WI38 (cell line): ENCODE data around the gene TCF12.
A peak's percentile ranks its signal among the peaks of the same experiment; 100 is the strongest.

ENCODE experiments used
- H3K4me3 ChIP-seq: 2 replicates; pipeline ENCODE4 v1.5.1; 2011; ENCODE audit warnings: low read depth, mild to moderate bottlenecking, control low read depth, low read length
- TF ChIP-seq, protein P1 (sequence below): IDR thresholded peaks from 2 replicates; pipeline ENCODE4 v1.5.1; 2012; ENCODE audit warnings: low read depth, mild to moderate bottlenecking, control low read depth, low read length

TCF12 gene

DNA sequence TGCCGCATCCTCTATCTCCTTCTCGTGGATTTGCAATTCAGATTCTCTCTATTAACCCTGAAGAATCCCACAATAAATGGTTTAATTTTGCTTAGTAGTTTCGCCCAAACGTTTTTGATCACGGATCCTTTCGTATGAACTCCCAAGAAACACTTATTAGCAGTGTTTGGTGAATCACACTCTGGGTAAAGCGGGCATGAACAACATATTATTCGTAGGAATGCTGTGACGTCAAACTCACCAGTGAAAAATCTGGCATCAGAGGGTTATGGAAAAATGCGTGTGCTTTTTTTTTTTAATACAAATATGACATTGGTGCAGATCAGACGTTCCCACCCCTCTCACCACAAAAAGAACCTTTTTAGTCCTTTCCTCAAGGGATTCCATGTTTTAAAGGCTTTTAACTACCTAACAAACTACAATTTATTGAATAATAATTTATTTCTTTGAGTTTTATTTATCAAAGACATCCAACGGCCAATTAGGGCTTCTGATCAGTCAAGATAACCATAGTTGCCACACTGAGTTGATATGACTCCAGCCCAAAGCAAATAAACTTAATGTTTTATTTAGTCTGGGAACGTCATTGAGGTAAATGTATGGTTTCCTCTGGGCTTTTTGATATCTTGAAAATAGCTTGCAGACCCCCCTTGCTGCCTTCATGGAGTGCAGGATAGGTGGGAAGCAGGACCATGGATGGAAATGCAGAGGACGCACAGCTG lies 412.3 kb downstream of the TCF12 start:
- TF ChIP-seq, protein P1, sequence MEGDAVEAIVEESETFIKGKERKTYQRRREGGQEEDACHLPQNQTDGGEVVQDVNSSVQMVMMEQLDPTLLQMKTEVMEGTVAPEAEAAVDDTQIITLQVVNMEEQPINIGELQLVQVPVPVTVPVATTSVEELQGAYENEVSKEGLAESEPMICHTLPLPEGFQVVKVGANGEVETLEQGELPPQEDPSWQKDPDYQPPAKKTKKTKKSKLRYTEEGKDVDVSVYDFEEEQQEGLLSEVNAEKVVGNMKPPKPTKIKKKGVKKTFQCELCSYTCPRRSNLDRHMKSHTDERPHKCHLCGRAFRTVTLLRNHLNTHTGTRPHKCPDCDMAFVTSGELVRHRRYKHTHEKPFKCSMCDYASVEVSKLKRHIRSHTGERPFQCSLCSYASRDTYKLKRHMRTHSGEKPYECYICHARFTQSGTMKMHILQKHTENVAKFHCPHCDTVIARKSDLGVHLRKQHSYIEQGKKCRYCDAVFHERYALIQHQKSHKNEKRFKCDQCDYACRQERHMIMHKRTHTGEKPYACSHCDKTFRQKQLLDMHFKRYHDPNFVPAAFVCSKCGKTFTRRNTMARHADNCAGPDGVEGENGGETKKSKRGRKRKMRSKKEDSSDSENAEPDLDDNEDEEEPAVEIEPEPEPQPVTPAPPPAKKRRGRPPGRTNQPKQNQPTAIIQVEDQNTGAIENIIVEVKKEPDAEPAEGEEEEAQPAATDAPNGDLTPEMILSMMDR: no peak
- H3K4me3 ChIP-seq: no peak overlapping the region

- TF ChIP-seq, protein P1: no peak
- H3K4me3 ChIP-seq: no peak overlapping the region
Measured at GRCh38 chr15:57332326-57332725, 413.9 kb downstream of the TCF12 start.

GRCh38 chr15:57333487-57333886 lies 415.0 kb downstream of the TCF12 start:
- TF ChIP-seq, protein P1: no peak
- no peak overlapping the region for H3K4me3 ChIP-seq

GRCh38 chr15:57334257-57334656 lies 415.8 kb downstream of the TCF12 start:
- TF ChIP-seq, protein P1: no peak
- no peak overlapping the region for H3K4me3 ChIP-seq

- TF ChIP-seq, protein P1: no peak
- no peak overlapping the region for H3K4me3 ChIP-seq
Measured at GRCh38 chr15:57335293-57335715, 416.9 kb downstream of the TCF12 start.

GRCh38 chr15:57335719-57336118 lies 417.3 kb downstream of the TCF12 start:
- TF ChIP-seq, protein P1: no peak
- H3K4me3 ChIP-seq: no peak overlapping the region

GRCh38 chr15:57337868-57338411 lies 419.5 kb downstream of the TCF12 start:
- TF ChIP-seq, protein P1: peak; percentile 34
- H3K4me3 ChIP-seq: no peak overlapping the region
